Measurements from ENCODE around the gene SPDYE1.

SPDYE1 gene

DNA sequence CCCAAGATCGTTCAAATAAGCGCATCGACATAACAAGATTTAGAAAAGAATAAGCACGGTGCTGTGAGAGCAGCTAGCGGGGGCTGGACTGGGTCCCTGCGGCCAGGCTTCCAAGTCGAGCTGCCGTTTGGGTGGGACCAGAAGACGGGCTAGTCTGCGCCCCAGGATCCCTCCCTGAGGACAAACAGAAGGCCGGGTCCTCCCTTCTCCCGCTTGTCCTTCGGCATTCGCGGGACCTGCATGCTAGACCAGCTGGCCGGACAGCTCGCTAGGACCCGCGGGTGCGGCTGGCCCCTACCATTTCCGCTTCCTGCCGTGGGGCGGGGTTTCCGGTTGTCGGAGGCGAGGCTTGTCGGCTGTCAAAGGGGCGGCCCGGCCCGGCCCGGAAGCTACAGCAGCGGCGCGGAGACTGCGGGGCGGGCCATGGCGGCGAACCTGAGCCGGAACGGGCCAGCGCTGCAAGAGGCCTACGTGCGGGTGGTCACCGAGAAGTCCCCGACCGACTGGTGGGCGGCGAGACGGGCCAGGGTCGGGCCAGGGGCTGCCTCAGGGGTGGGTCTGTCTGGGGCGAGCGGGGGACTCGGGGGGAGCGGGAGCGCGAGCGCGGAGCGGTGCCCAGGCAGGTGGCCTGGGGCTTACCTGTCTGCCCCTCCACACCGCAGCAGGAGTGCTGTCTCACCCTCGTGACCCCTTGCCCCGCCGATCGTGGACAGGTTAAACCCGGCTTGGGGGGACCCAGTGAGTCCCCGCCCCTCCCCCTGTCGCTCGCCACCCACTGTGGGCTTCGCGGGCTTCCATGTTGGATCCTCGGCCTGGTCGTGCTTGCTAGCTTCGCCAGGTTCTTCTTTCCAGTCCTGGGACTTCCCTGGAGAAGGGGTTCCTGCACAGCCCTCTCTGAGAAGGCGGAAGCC lies 46.9 kb downstream of the SPDYE1 start, which contains the start of gene DBNL:
TSS of gene DBNL (plus strand) at position 388 of the 911 bp plus-strand sequence. CDS start at position 424, 36 bp downstream.
- DNase-seq: peak; percentile 75 to 91 (median 81)

DNA sequence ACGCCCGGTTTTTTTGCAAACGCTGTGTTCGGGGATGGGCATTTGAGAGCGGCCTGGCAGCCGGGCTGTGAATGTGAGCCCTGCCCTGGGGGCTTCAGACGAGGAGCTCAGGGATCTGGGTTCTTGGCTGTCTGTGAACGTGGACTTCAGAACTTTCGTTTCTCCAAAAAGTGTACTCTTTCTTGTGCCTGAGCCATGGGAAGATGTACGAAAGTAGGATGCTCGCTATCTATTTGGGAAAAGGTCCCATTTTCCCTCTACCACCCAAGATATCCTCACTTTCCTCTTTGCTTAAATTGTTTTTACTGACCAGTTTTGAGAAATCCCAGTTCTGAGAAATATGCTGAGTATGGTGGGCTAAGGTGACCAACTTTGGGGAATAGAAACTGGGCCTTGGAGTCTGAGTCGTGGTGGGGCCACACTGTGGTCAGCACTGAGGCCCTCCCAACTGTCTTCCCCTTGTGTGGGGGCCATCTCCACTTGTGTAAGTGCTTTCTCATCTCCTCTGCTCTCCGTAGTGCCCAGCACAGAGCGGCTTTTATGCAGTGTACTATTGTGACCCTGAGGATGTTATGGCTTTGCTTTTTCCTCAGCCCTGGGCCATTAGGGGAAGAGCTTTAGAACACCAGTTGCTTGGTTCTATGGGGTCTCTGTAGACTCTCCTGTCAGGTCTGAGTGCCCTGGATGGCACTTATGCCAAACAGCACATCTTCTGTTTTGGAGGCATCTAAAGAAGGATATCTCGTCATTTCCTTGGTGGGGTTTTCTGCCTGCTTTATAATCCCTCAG lies 47.7 kb downstream of the SPDYE1 start:
- peak in 1 of 5 experiments; percentile 61 for DNase-seq

DNA sequence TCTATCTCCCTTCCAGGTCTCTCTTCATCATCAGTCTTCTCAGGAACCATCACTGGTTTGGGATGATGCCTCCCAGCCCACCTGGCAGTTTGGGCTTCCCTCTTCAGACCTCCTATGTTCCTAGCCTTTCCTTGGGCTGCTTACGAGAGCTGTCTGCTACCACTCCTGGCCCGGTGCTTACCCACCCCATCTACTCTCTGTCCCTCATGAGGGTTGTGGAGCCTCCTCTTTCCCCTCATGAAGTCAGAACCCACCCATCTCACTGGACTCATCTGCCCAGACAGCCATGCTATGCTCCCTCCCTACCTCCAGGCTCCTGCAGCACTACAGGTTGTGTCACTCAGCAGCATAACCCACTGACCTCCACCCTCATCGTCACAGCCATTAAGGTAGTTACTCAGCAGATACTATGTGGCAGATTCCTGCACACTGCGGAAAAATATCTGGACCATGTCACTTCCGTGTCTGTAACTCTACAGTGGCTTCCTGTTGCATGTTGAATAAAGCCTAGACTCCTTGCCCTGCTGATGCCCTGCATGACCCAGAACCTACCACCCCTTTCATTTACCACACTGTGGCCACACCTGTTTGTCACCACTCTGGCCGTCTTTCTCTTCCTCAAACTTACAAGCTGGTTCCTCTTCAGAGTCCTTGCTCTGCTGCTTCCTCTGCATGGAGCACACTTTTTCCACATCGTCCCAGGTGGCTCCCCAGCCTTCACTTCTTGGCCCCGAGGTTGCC lies 48.8 kb downstream of the SPDYE1 start:
- DNase-seq: peak in 2 of 5 experiments; percentile 67 to 78

DNA sequence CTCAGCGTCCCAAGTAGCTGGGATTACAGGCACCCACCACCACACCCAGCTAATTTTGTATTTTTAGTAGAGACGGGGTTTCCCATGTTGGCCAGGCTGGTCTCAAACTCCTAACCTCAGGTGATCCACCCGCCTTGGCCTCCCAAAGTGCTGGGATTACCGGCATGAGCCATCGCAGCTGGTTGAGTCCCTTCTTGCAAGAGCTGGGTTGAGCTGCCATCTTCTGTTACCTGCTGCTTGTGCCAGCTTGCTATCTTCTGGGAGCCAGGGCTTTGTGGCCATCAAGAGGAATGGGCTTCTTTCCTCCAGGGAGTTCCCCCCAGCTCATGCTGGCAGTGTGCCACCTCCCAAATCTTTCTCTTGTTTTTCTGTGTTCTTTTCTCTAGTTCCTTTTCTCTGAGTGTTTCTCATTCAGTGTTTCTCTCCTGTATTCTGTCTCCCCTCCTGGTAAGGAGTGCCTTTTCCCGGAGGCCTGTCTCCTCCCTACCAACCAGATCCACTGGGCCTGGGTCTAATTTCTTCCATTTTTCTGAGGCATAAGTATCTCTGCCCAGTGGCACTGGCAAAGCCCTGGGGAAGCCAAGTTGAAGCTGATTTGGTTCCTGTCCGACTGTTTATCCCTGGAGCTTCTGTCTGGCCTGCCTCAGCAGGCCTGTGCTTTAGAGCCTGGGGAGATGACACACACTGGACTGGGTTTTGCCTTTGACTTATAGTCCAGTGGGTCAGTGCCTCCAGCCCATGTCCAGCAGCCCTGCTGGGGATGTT lies 50.5 kb downstream of the SPDYE1 start:
- DNase-seq: no peak

DNA sequence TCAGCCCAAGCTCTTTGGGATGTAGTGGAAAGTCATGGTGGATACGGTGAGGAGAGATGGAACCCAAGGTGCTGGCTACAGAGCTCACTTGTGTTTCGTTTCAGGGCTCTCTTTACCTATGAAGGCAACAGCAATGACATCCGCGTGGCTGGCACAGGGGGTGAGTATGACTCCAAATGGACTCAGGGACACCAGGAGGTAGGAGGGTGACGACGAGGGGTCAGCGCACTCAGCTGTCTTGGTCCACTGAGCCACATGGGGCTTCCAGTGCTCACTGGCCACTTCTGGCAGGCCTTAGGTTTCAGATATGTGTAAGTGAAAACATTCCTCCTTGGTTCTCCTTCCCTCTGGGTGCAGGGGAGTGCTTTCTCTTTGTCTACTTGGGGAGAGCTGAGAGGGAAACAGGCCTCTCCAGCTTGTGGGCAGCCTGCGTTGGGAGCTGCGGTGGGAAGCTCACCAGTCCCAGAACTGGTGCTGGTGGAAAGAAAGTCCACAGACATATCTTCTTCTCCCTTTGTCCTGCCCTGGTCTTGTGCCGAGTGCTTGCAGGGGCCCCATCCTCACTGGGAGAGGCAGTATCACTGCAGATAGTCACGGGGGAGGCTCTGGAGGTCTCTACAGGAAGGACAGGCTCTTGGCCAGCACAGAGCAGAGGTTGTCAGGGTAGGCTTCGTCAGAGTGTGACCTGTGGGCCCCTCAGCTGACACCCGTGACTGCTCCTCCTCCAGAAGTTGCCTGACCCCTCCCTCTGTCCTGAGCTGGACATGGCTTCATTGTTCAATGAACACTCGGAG lies 52.6 kb downstream of the SPDYE1 start:
- no peak for DNase-seq

DNA sequence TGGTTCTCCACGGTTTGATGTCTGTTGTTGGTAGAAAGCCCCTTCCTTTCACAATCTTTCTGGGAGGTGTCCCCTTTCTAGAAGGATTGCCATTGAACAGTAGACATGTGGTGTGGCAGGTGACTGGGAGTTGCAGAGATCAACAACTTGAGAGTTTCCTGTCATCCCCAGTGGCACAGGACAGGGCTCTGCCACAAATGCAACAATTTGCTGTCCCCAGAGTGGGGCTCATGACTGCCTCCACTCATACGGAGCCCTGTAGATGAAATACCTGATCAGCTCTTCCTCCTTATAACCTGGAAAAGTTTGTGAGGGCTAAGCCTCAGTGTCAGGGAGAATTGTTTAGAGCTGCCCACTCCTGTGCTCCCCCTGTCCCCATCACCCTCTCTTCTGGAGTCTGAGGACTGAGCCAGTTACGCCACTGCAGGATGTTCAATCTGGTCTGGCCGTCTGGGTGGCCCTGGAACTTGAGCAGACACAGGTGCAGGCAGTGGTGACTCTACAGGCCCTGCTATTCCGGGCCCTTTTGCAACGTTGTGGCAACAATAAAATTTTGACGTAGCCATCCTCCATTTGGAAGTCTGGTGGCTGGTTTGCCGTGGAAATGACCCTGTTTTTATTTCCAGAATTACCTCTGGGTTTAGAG lies 53.3 kb downstream of the SPDYE1 start:
- DNase-seq: no peak

DNA sequence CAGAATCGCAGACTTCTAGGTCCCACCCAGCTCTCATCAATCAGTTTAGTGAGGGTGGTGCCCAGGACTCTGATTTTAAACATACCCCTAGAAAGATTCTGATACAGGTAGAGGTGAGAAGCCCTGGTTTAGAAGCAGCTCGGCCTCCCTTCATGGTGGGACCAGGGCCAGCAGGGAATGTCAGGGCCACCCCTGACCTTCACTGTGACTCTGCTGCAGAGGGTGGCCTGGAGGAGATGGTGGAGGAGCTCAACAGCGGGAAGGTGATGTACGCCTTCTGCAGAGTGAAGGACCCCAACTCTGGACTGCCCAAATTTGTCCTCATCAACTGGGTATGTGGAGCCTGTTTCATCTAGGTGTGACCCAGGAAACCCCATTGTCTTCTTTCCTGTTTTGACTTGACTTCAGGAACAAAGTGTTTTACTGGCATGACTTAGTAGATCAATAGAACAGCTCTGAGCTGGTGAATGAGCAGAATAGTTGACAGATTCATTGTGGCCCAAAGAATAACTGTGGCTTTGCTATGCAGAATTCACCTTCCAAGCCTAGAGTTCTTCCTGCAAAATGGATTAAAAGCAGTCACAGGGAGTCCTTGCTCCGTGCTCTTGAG lies 54.0 kb downstream of the SPDYE1 start:
- DNase-seq: no peak

DNA sequence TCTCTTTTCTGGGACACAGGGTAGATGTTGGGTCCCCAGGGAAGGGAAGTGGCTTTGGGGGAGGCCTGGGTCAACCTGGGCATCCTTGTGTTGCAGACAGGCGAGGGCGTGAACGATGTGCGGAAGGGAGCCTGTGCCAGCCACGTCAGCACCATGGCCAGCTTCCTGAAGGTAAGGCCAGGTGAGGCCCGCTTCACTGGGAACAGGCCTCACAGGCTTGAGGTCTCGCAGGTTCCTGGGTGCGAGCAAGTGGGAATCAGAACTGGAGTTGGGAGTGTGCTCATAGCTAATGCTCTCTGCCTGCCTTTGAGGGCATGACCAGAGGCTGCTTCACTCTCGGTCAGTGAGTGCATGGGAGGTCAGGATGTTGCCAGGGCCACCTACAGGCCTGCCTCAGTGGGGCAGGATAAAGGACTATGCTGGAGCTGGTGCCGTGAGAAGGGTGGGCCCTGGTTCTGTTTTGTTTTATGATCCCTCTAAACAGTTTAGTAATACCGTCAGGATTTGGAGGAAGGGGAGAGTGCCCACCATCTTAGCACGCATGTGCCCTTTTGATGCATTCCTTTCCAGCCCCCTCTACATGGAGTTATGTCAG lies 55.2 kb downstream of the SPDYE1 start:
- DNase-seq: no peak

DNA sequence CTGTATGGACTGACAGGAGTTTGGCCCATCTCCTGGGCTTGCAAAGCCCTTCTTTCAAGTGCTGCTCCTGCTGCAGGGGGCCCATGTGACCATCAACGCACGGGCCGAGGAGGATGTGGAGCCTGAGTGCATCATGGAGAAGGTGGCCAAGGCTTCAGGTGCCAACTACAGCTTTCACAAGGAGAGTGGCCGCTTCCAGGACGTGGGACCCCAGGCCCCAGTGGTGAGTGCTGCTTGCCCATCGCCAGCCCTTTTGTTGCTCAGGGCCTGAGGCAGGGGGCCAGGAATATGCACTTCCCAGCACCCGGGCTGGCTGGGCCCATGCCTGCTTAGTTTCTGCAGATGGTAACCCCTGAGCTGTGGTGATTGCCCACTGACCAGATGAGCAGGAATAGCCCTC lies 59.0 kb downstream of the SPDYE1 start:
- no peak for DNase-seq

DNA sequence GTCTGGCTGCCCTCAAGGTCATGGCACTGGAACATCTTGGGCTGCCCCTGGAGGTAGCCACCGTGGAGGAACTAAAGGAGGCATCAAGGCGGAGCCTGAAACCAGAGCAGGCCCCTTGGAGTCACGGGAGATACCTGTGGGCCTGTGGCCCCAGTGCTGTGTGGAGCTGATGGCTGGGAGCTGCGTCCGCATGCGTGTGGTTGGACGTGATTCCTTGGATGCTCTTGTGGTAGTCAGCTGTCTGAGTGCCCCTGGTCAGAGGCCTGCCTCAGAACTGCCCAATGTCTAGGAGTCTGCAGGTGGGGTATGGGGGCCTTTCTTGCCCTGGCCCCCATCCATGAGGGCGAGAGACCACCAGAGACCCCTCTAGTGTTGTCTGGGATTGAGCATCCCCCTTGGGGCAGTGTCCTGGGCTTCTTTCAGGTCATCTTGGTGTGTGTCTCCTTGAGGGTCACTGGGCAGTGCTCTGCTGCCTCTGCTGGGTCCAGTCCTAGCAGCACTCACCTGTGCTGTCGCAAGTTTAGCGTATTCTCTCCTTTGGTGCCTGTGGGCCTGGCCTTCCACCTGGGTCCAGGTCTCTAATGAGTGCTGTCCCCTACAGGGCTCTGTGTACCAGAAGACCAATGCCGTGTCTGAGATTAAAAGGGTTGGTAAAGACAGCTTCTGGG lies 59.6 kb downstream of the SPDYE1 start:
- no peak for DNase-seq

DNA sequence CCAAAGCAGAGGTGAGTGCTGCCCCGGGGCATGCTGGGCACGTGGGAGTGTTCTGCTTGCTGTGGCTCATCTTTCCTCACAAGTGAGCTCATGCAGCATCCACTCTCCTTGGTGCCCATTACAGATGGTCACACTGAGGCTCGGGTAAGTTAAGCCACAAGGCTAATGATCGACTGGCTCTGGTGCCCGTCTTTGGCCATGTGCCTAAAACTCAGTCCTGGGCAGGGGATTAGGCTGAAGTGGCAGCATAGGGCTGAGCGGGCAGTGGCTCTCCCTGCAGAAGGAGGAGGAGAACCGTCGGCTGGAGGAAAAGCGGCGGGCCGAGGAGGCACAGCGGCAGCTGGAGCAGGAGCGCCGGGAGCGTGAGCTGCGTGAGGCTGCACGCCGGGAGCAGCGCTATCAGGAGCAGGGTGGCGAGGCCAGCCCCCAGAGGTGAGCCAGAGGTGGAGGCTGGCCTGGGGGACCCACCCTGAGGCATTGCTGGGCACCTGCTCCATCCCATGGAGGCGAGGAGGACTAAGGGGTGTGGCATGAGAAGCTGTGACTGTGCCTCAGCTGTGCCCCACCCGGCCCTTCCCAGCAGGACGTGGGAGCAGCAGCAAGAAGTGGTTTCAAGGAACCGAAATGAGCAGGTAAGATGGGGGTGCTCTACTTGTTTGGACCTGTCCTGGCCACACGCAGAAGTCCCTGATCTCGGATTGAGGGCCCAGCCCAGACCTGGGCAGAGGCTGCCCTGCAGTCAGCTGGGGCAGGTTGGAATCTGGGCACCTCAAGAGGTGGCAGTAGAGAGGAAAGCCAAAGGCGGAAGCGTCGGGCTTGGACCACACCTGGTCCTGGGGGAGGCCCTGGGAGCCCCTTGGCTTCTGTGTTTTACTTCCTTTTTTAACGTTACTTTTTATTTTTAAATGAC lies 60.4 kb downstream of the SPDYE1 start:
- DNase-seq: no peak

DNA sequence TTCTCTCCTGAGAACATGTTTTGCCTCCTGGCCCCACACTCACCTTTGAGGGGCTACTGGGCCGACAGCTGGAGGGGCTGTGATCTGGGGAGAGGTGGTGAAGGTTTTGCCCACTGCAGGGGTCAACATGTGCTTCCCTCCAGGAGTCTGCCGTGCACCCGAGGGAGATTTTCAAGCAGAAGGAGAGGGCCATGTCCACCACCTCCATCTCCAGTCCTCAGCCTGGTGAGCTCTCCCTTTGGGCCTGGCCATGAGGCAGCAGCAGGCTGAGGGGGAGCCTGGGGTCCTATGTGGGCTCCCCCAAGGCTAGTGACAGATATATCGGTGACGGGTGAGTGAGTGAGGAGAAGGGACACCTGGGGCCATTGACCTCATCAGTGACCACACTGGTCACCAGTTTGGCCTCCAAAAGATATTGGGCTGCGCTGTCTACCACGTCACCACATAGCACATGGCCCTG lies 61.1 kb downstream of the SPDYE1 start:
- no peak for DNase-seq

DNA sequence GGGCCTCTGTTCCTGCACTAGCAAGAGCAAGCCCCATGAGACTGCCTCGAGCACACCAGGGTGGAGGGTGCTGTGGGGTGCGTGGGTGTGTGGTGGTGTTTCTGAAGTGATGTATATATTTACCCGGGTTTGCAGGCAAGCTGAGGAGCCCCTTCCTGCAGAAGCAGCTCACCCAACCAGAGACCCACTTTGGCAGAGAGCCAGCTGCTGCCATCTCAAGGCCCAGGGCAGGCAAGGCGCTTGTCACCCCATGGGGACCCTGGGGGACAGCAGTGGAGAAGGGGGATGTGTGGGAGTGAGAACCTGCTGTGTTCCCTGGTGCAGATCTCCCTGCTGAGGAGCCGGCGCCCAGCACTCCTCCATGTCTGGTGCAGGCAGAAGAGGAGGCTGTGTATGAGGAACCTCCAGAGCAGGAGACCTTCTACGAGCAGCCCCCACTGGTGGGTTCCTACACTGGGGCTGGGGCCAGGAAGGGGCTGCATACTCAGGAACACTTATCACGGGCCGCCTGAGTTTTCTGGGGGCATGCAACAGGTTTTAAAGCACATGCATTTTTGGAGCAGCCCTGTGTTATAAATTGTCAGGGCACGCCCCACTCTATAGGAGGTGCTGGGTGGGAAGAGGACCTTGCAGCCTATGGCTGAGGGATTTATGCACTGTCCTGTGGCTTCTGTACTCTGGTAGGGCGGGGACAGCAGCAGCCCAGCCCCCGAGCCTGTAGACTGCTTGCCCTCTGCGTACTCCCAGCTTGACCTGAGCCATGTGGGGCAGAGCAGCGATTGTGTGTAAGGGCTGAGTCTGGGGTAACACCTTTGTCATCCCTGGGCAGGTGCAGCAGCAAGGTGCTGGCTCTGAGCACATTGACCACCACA lies 61.8 kb downstream of the SPDYE1 start:
- no peak for DNase-seq
